ENCODE results near the gene SIGLEC12. TPM values are rescaled to one million over a fixed set of nuclear protein-coding genes. Genes with fewer than 3 reads are reported as not detected.
"Not testable (repeated sequence)": the region's sequence is repeated elsewhere in the genome, so short reads cannot be mapped to it uniquely, and the experiment has no call there.

SIGLEC12 gene
- total RNA-seq, 1 donor from 2014 or later: not detected

DNA sequence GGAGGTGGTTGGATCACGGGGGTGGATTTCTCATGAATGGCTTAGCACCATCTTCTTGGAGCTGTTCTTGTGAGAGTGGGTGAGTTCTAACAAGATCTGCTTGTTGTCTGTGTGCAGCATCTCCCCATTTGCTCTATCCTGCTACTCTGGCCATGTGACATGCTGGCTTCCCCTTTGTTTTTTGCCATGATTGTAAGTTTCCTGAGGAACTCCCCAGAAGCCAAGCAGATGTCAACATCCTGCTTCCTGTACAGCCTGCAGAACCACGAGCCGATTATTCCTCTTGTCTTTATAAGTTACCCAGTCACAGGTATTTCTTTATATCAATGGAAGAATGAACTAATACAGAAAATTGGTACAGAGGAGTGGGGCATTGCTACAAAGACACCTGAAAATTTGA, 2.3 kb upstream of the SIGLEC12 start:
- Mint-ChIP-seq H3K27ac (ENCODE audit: unreplicated experiment) (no peak overlapping the region), H3K27me3 (ENCODE audit: low read depth) (no peaks in the 10 kb centered on the region), H3K9me3 (ENCODE audit: low read depth) (peaks cover 11% of the 10 kb centered on the region), H3K36me3 (ENCODE audit: low read depth) (no peaks in the 10 kb centered on the region), H3K4me3 (ENCODE audit: unreplicated experiment) (no peak overlapping the region), H3K4me1 (ENCODE audit: low read depth) (no peaks in the 10 kb centered on the region)
- TF ChIP-seq, protein P1, sequence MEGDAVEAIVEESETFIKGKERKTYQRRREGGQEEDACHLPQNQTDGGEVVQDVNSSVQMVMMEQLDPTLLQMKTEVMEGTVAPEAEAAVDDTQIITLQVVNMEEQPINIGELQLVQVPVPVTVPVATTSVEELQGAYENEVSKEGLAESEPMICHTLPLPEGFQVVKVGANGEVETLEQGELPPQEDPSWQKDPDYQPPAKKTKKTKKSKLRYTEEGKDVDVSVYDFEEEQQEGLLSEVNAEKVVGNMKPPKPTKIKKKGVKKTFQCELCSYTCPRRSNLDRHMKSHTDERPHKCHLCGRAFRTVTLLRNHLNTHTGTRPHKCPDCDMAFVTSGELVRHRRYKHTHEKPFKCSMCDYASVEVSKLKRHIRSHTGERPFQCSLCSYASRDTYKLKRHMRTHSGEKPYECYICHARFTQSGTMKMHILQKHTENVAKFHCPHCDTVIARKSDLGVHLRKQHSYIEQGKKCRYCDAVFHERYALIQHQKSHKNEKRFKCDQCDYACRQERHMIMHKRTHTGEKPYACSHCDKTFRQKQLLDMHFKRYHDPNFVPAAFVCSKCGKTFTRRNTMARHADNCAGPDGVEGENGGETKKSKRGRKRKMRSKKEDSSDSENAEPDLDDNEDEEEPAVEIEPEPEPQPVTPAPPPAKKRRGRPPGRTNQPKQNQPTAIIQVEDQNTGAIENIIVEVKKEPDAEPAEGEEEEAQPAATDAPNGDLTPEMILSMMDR (IDR thresholded peaks at IDR 0.05): no peak
- no peak for DNase-seq (ENCODE audit: low spot score)

DNA sequence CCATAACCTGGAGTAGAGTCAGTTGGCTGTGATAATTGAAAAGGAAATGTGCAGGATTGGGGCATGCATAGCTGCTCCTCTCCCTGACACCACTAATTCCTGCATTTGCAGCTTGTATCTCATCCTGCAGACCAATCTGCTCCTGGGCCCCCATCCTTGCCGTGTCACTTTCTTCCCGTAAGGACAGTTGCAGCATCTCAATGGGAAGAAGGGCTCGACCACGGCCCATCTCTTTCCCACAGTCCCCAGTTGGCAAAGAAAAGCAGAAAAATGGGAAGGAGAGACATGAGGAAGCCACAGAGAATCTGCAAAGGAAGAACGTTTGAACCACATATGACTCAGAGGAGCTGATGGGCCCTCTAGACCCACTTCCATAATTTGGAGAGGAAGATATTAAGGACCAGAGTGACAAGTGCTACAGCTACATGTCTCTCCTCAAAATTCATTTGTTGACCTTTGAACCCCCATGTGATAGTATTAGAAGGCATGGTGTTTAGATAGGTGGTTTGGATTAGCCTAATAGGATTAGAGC, 1.8 kb upstream of the SIGLEC12 start:
- Mint-ChIP-seq H3K4me3 (ENCODE audit: unreplicated experiment) (no peak overlapping the region), H3K36me3 (ENCODE audit: low read depth) (no peaks in the 10 kb centered on the region), H3K27me3 (ENCODE audit: low read depth) (no peaks in the 10 kb centered on the region), H3K9me3 (ENCODE audit: low read depth) (peaks cover 14% of the 10 kb centered on the region), H3K4me1 (ENCODE audit: low read depth) (no peaks in the 10 kb centered on the region), H3K27ac (ENCODE audit: unreplicated experiment) (no peak overlapping the region)
- DNase-seq (ENCODE audit: low spot score): no peak
- TF ChIP-seq, protein P1 (IDR thresholded peaks at IDR 0.05): no peak

DNA sequence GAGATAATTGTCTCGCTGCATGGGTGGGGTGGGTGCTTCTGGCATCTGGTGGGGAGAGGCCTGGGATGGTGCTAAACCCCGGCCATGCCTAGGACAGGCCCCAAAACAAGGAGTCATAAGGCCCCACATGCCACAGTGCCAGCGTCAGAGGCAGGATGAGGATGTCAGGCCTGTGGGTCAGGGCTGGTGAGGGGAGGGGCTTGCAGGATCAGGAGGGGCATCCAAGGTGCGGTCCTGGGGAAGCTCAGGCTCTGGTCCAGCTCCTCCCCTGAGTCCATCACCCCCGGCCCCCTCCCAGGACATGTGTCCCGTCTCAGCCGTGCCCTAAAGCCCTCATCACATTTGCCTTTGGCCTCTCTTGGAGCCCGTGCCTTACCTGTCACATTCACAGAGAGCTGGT, 669 bp downstream of the SIGLEC12 start:
- H3K4me1 Mint-ChIP-seq (ENCODE audit: low read depth); H3K36me3 Mint-ChIP-seq (ENCODE audit: low read depth); DNase-seq (ENCODE audit: low spot score); H3K27me3 Mint-ChIP-seq (ENCODE audit: low read depth); H3K4me3 Mint-ChIP-seq (ENCODE audit: unreplicated experiment); H3K27ac Mint-ChIP-seq (ENCODE audit: unreplicated experiment): not testable (repeated sequence)
- peaks cover 14% of the 10 kb centered on the region for H3K9me3 Mint-ChIP-seq (ENCODE audit: low read depth)

DNA sequence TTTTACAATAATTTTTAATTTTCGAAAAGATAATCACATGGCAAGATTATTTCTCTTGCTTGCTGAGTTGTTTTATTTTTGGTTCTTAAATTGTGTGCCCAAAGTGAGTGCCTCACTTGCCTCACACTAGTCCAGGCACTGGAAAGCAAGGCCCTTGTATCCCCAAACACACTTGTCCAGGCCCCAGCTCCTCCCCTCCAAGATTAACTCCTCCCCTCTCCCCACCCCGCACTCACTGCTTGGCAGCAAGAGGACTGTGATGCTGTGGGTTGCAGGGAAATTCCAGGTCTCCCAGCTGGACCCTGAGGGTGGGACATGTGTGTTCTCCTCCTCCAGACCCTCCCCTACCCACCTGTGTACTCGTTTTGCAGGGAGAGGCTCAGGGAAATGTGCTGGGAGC, 3.9 kb downstream of the SIGLEC12 start:
- H3K27me3 Mint-ChIP-seq (ENCODE audit: low read depth): no peaks in the 10 kb centered on the region
- H3K4me3 Mint-ChIP-seq (ENCODE audit: unreplicated experiment): no peak overlapping the region
- H3K36me3 Mint-ChIP-seq (ENCODE audit: low read depth): no peaks in the 10 kb centered on the region
- no peaks in the 10 kb centered on the region for H3K4me1 Mint-ChIP-seq (ENCODE audit: low read depth)
- peaks cover 20% of the 10 kb centered on the region for H3K9me3 Mint-ChIP-seq (ENCODE audit: low read depth)
- TF ChIP-seq, protein P1 (IDR thresholded peaks at IDR 0.05): no peak
- no peak for DNase-seq (ENCODE audit: low spot score)
- H3K27ac Mint-ChIP-seq (ENCODE audit: unreplicated experiment): no peak overlapping the region

DNA sequence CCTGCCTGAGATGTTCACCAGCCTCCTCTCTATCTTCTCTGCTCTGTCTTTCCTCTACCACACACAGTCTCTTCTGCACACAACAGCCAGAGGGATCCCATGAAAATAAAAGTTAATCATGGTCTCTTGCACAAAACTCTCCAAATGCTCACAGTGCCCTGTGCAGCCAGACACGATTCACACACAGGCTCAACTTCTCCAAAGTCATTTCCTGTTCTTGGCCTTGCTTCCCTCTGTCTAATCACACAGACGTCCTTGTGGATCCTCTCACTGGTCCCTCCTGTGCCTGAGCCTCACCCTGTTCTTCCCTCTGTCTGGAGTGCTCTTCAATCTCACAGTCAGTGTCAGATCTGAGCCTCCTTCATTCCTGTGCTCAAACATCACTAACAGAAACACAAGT, 7.8 kb downstream of the SIGLEC12 start:
- TF ChIP-seq, protein P1 (IDR thresholded peaks at IDR 0.05): no peak
- DNase-seq (ENCODE audit: low spot score): no peak
- no peaks in the 10 kb centered on the region for H3K4me1 Mint-ChIP-seq (ENCODE audit: low read depth)
- H3K27ac Mint-ChIP-seq (ENCODE audit: unreplicated experiment): no peak overlapping the region
- peaks cover 19% of the 10 kb centered on the region for H3K9me3 Mint-ChIP-seq (ENCODE audit: low read depth)
- no peaks in the 10 kb centered on the region for H3K27me3 Mint-ChIP-seq (ENCODE audit: low read depth)
- no peak overlapping the region for H3K4me3 Mint-ChIP-seq (ENCODE audit: unreplicated experiment)
- H3K36me3 Mint-ChIP-seq (ENCODE audit: low read depth): no peaks in the 10 kb centered on the region

DNA sequence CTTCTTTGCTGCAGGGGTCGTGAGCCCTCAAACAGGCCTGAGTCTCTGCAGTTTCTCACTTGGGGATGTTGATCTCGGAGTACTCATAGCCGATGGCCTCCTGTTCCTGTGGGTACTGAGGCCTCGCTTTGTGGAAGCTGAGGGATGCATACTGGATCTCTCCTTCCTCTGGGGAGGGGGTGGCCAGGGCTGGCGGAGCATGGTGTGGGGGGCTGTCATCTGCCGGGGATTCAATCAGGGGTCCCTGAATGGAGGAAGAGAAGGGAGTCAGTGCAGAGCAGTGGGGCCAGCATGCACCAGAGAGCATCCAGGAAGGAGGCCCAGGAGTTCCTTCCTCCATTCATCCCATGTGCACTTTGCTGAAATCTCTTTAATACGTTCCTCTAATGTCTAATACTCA, 10.0 kb downstream of the SIGLEC12 start:
- H3K9me3 Mint-ChIP-seq (ENCODE audit: low read depth): peaks cover 17% of the 10 kb centered on the region

More for the DNA sequence above, 10.0 kb downstream of the SIGLEC12 start:
- Mint-ChIP-seq H3K36me3 (ENCODE audit: low read depth) (no peaks in the 10 kb centered on the region), H3K4me3 (ENCODE audit: unreplicated experiment) (no peak overlapping the region), H3K27ac (ENCODE audit: unreplicated experiment) (no peak overlapping the region), H3K27me3 (ENCODE audit: low read depth) (no peaks in the 10 kb centered on the region), H3K4me1 (ENCODE audit: low read depth) (no peaks in the 10 kb centered on the region)
- TF ChIP-seq, protein P1 (IDR thresholded peaks at IDR 0.05): no peak
- no peak for DNase-seq (ENCODE audit: low spot score)

Measured in chondrocyte (in vitro differentiated cells).